LNCaP clone FGC (cell line): ENCODE measurements around the gene MSX1.

Experiments used
- DNase-seq: peaks from one replicate; pipeline ENCODE4 v3.0.0-alpha.2; 2011; ENCODE audit warnings: low read depth
- H3K4me3 ChIP-seq: 2 replicates; pipeline ENCODE4 v1.5.1; 2011; ENCODE audit warnings: mild to moderate bottlenecking, low read depth, low read length, control low read depth
- TF ChIP-seq, protein P1 (sequence below): IDR thresholded peaks from 2 replicates; pipeline ENCODE4 v1.5.1; 2012; ENCODE audit warnings: mild to moderate bottlenecking; ENCODE audit not compliant: control insufficient read depth, insufficient read depth; ENCODE audit errors: extremely low read depth

MSX1 gene

DNA sequence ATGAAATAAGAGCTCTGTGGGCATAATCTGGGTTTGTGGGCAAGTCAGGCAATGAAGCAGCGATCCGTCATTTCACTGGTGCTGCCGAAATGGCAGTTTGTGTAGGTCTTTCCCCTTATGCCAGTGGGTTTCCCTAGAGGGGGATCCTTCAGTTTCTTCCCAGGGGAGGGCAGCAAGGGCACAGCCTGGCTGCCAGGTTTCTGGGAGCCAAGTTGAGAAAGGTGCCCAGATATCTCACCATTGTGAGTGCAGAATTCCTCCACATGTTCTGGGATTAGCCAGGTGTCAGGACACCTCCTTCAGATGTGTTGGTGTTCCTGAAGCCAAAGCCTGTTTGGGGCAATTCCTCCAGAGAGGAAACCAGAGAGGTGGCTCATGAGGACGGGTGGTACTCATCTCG, 28.0 kb downstream of the MSX1 start:
- no peak for DNase-seq
- TF ChIP-seq, protein P1, sequence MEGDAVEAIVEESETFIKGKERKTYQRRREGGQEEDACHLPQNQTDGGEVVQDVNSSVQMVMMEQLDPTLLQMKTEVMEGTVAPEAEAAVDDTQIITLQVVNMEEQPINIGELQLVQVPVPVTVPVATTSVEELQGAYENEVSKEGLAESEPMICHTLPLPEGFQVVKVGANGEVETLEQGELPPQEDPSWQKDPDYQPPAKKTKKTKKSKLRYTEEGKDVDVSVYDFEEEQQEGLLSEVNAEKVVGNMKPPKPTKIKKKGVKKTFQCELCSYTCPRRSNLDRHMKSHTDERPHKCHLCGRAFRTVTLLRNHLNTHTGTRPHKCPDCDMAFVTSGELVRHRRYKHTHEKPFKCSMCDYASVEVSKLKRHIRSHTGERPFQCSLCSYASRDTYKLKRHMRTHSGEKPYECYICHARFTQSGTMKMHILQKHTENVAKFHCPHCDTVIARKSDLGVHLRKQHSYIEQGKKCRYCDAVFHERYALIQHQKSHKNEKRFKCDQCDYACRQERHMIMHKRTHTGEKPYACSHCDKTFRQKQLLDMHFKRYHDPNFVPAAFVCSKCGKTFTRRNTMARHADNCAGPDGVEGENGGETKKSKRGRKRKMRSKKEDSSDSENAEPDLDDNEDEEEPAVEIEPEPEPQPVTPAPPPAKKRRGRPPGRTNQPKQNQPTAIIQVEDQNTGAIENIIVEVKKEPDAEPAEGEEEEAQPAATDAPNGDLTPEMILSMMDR = no peak
- H3K4me3 ChIP-seq = no peak overlapping the region

DNA sequence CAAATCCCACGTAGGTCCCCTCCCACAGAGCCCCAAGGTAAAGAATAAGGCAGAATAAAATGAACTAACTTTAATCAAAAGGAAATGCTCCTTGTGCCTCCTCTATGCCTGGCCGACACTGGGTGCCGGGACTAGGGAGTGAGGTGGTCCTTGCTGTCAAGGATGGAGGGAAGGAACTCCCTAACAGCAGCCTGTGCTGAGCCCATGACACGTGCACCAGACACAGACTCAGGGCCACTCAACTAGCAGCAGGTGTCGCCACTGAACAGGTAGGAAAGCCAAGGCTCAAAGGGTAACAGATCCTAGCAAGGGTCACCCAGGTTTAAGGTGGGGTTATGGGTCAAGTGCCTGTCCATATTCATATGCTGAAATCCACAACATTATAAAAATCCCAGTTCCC, 29.2 kb downstream of the MSX1 start:
- DNase-seq = no peak
- TF ChIP-seq, protein P1 = peak; percentile 38
- H3K4me3 ChIP-seq = no peak overlapping the region

DNA sequence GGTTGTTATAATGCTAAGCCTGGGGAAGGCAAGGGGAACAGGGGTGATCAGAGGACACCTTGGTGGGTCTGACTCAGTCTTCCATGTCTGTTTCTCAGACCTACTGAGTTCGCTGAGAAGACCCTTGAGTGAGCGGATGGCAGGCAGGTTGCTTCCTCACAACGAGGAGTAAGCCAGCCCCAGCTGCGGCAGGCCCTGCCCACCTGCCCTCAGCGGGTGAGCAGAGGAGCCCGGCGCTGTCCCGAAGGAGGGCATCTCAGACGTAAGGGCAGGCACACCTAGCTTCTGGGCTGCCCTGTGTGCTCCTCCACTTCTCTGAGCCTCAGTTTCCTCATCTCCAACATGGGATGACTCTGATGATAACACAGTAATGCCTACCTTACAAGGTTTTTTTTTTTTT, 30.3 kb downstream of the MSX1 start:
- TF ChIP-seq, protein P1 = no peak
- no peak overlapping the region for H3K4me3 ChIP-seq
- no peak for DNase-seq

DNA sequence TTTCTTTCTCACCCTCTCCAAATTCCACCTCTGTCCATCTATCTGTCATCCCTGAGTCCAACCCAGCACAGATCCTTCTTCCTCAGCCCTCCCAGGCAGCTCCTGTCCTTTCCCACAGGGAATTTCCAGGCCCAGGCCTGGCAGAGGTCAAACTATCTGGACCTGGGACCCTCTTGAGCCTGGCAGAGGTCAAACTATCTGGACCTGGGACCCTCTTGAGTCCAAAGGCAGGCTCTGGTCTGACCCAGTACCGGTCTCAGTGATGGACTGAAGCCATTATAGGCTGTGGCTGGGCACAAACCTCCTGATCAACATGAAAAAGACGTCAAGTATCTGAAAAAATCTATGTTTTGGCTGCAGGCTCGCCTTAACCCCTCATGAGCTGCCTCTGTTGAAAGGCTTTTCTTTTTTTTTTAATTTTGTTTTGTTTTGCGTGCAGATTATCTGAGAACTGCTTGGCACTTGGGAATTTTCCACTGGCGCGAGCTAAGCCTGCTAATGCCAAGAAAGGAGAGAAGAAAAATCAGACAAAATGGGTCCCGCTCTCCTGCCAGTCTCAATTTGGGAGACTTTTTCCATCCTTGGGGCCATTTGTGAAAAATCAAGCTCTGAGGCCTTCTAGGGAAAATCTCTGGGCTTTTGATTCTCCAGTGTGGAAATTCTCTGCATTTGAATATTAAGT, 31.2 kb downstream of the MSX1 start:
- DNase-seq = no peak
- no peak overlapping the region for H3K4me3 ChIP-seq
- TF ChIP-seq, protein P1 = no peak

DNA sequence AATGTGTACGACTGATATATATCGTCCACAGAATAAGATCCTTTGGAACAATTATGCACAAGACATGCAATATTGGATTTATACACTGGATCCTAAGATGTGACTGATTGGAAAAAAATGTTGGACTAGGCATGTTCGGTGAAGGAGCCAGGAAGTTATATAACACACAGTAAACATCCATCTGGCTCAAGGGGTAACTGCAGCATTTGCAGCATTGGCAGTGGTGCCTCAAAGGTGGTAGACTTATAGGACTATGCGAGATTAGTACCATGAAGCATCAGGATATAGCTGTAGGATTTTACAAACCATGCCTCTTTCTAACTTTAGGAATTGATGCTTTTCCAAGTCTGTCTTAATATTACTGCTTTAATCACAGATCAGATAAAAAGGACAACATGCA, 34.3 kb downstream of the MSX1 start:
- TF ChIP-seq, protein P1 = no peak
- DNase-seq = no peak
- H3K4me3 ChIP-seq = no peak overlapping the region

DNA sequence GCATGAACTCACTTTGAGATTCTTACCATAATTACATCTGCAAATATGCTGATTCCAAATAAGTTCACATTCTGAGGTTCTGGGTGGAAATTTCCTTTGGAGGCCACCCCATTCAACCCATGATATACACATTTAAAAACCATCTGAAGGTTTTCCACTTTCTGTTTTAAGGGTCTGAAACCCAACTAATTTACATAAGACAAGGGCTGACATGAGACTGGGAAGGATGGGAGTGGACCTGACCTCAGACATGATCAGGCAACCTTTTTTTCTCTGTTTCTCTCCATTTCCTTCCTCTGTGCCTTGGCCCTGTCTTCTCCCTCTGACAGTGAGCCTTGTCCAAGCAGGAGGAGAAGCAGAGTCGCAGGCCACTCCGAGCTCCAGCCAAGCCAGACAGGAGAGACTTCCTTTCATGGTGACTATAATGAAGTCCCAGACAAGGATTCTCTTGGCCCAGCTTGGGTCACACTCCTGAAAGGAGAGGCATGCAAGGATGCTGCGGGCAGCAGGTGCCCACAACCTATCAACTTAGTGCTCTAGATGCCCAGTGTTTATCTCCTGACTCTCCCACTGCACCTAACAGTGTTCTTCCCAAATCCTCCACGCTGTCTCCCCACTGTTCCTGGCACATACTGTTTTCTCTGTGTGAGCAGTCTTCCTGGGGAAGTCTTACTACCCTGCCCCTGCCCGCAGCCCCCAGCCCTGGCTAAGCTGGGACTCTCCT, 39.9 kb downstream of the MSX1 start:
- H3K4me3 ChIP-seq = no peak overlapping the region
- no peak for DNase-seq
- TF ChIP-seq, protein P1 = no peak

DNA sequence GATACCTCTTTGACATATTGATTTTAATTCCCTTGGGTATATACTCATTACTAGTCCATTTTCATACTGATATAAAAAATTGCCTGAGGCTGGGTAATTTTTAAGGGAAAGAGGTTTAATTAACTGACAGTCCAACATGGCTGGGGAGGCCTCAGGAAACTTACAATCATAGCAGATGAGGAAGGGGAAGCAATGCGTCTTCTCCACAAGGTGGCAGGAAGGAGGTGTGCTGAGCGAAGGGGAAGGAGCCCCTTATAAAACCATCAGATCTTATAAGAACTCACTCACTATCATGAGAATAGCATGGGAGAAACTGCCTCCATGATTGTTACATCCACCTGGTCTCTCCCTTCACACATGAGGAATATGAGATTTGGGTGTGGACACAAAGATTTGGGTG, 42.4 kb downstream of the MSX1 start:
- no peak for DNase-seq
- TF ChIP-seq, protein P1 = peak; percentile 22; the same call in 1 of the 2 replicates

More for the DNA sequence above, 42.4 kb downstream of the MSX1 start:
- H3K4me3 ChIP-seq = no peak overlapping the region
